Kidney (tissue), 14 donors: ENCODE results near the gene AMIGO2. TPM values are rescaled to one million over a fixed set of nuclear protein-coding genes. Genes with fewer than 3 reads are reported as not detected.

Source experiments
- DNase-seq, 5 donors: peaks; one replicate each; pipeline ENCODE4 v3.0.0-alpha.2; 2013 to 2020
- FAIRE-seq: peaks from 2 replicates; lab custom pipeline; 2012; peaks lifted over from hg19 to GRCh38; lab: Jason Lieb, UNC
- H3K27ac ChIP-seq, 2 donors: one replicate each; pipeline ENCODE4 v1.7.0; 2013; ENCODE audit warnings: low read depth in 2 of 2, low read length in 2 of 2, inconsistent platforms in 1 of 2
- H3K27me3 ChIP-seq: one replicate; pipeline ENCODE4 v1.7.1; 2013; ENCODE audit warnings: low read length, inconsistent platforms; ENCODE audit not compliant: control insufficient read depth, insufficient read depth
- H3K36me3 ChIP-seq, 3 donors: one replicate each; pipeline versions ENCODE4 v1.7.0 to v1.7.1; 2013; ENCODE audit warnings: low read length in 3 of 3, control low read depth in 1 of 3, inconsistent platforms in 1 of 3; ENCODE audit not compliant: insufficient read depth in 3 of 3, control insufficient read depth in 2 of 3
- H3K4me1 ChIP-seq, 3 donors: one replicate each; pipeline versions ENCODE4 v1.7.0 to v1.7.1; 2013; ENCODE audit warnings: low read length in 3 of 3, inconsistent platforms in 1 of 3, low read depth in 1 of 3; ENCODE audit not compliant: control insufficient read depth in 2 of 3, insufficient read depth in 2 of 3
- H3K4me3 ChIP-seq, 3 donors: one replicate each; pipeline versions ENCODE4 v1.7.0 to v1.8.1; 2013; ENCODE audit warnings: low read length in 3 of 3, control low read depth in 1 of 3, inconsistent platforms in 1 of 3
- H3K9ac ChIP-seq, 3 donors: one replicate each; pipeline versions ENCODE4 v1.7.0 to v1.7.1; 2013; ENCODE audit warnings: low read length in 3 of 3, control low read depth in 1 of 3, inconsistent platforms in 1 of 3
- H3K9me3 ChIP-seq, 3 donors: one replicate each; pipeline versions ENCODE4 v1.7.0 to v1.7.1; 2013; ENCODE audit warnings: low read length in 3 of 3, control low read depth in 1 of 3, inconsistent platforms in 1 of 3; ENCODE audit not compliant: control insufficient read depth in 2 of 3, insufficient read depth in 1 of 3
- intact Hi-C: fragments of 100-400 bp; cut with DNase I; formaldehyde crosslinking; loops from one replicate; pipeline ENCODE4 v1.11.1; 2022
- polyA plus RNA-seq: library from polyadenylated mRNA; stranded (reverse); fragments of 350-450 nt; fragmentation: Illumina TruSeq; extraction: RNeasy Lipid Tissue Mini Kit (QIAGEN cat#74804); gene quantifications from one replicate; pipeline ENCODE4 v1.2.3, GENCODE V29; 2014; ENCODE audit warnings: low read depth, low replicate concordance; ENCODE audit not compliant: insufficient read depth
- total RNA-seq: library from RNA; stranded (reverse); fragmentation: NEBNext Ultra II Directional; extraction: Animal tissue kit (Norgen Biotek cat#: 25700); gene quantifications from one replicate; pipeline ENCODE4 v1.2.1, GENCODE V29; 2021
- TF ChIP-seq, protein P1 (sequence below): IDR thresholded peaks from 3 replicates; pipeline ENCODE4 v1.5.1; 2012; ENCODE audit warnings: mild to moderate bottlenecking, moderate library complexity, borderline replicate concordance; ENCODE audit not compliant: insufficient read depth; ENCODE audit errors: extremely low read depth
- donor health status: control.
- donor health status: control.
- donor health status: control.
- donor health status: control.
- donor health status: control.
- donor health status: DM: yes; HTN: yes; CAD: no.
- donor health status: Normal renal cell carcinoma (clear cell type).

The AMIGO2 gene
- total and polyA plus RNA-seq, 2 donors from 2014 or later = 8.7 to 12.2 TPM

DNA sequence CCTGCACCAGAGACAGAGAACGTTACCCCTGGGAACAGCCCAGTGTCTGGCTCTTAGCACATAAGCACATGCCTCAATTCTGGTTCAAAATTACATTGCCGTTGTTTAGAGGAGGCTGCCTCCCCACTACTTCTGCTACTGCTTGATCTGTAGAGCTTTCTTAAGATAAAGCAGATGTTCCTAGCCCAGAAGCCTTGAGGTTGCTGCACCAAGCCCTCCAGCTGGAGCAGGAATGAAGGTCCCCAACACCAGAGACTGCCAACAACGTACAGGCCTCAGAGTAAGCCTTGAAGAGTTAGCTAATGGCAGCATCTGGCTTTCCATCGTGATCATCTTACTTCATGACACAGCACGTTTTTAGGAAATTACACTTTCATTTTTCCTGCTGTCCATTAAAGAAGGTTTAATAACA is 34.7 kb upstream of the AMIGO2 start:
- H3K27ac ChIP-seq = no peak overlapping the region
- H3K4me3 ChIP-seq = no peak overlapping the region
- no peaks in the 10 kb centered on the region for H3K4me1 ChIP-seq
- TF ChIP-seq, protein P1, sequence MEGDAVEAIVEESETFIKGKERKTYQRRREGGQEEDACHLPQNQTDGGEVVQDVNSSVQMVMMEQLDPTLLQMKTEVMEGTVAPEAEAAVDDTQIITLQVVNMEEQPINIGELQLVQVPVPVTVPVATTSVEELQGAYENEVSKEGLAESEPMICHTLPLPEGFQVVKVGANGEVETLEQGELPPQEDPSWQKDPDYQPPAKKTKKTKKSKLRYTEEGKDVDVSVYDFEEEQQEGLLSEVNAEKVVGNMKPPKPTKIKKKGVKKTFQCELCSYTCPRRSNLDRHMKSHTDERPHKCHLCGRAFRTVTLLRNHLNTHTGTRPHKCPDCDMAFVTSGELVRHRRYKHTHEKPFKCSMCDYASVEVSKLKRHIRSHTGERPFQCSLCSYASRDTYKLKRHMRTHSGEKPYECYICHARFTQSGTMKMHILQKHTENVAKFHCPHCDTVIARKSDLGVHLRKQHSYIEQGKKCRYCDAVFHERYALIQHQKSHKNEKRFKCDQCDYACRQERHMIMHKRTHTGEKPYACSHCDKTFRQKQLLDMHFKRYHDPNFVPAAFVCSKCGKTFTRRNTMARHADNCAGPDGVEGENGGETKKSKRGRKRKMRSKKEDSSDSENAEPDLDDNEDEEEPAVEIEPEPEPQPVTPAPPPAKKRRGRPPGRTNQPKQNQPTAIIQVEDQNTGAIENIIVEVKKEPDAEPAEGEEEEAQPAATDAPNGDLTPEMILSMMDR = no peak
- no peak overlapping the region for H3K9ac ChIP-seq
- no peaks in the 10 kb centered on the region for H3K36me3 ChIP-seq
- DNase-seq (no peak), FAIRE-seq (no peak)
- intact Hi-C loops = no loop called here
- no peaks in the 10 kb centered on the region for H3K9me3 ChIP-seq
- no peaks in the 10 kb centered on the region for H3K27me3 ChIP-seq

DNA sequence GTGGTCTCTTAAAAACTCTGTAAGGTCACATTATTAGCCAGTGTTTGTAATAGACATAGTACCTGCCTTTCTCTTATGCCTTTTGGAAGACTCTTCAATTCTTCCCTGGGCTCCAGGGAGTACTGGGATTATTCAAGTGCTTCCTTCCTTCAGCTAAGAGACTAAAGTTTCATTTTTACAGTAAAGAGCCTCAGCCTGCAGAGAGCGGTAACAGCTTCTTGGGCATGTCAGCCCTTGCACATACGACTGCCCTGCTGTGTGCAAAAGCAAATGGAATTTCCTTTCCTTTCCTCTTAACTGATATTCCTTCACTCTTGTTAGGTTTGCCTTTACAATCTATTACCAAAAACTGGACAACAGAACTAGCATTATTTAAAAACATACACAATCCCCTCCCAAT is 32.9 kb upstream of the AMIGO2 start:
- H3K27ac ChIP-seq = no peak overlapping the region
- DNase-seq = no peak
- intact Hi-C loops = no loop called here
- no peaks in the 10 kb centered on the region for H3K4me1 ChIP-seq
- H3K4me3 ChIP-seq = no peak overlapping the region
- TF ChIP-seq, protein P1 = no peak
- no peaks in the 10 kb centered on the region for H3K36me3 ChIP-seq
- no peak overlapping the region for H3K9ac ChIP-seq
- no peaks in the 10 kb centered on the region for H3K9me3 ChIP-seq
- no peak for FAIRE-seq
- no peaks in the 10 kb centered on the region for H3K27me3 ChIP-seq

DNA sequence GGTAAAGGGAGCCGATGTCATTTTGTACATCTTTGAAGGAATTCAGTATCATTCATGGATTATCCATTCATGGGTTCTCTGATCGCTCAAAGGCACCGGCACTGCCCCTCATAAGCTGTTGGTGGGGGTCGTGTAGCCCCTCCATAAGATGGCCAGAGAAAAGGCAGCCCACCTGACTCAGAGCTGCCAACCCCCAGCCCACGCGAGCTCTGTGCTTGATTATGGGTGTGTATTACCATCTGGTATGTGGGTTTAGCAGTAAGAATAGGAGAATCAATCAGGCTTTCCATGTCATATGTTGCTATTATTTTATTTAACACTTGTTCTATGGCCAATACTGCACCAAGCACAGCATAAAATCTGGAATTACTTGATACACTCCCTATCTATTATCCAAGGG is 32.1 kb upstream of the AMIGO2 start:
- DNase-seq (no peak), FAIRE-seq (no peak)
- H3K4me1 ChIP-seq = no peaks in the 10 kb centered on the region
- H3K9ac ChIP-seq = no peak overlapping the region
- no peak overlapping the region for H3K4me3 ChIP-seq
- H3K27ac ChIP-seq = no peak overlapping the region
- TF ChIP-seq, protein P1 = no peak
- intact Hi-C loops = no loop called here
- no peaks in the 10 kb centered on the region for H3K9me3 ChIP-seq
- H3K27me3 ChIP-seq = no peaks in the 10 kb centered on the region
- H3K36me3 ChIP-seq = no peaks in the 10 kb centered on the region

DNA sequence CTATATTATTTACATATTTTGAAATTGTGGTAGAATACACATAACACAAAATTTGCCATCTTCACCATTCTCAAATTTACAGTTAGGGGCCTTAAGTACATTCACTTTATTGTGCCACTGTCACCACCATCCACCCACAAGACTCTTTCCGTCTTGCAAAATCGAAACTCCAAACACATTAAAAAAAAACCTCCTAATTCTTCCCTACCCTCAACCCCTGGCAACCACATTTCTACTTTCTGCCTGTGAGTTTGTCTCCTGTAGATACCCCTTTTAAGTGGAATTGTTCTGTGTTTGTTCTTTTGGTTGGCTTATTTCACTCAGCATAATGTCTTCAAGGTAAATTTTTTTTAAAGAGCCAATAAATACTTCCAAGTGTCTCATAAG is 31.6 kb upstream of the AMIGO2 start:
- DNase-seq = no peak

More for the DNA sequence above, 31.6 kb upstream of the AMIGO2 start:
- no peak for FAIRE-seq
- no peak overlapping the region for H3K9ac ChIP-seq
- no peak overlapping the region for H3K4me3 ChIP-seq
- no peaks in the 10 kb centered on the region for H3K27me3 ChIP-seq
- TF ChIP-seq, protein P1 = no peak
- no peak overlapping the region for H3K27ac ChIP-seq
- H3K4me1 ChIP-seq = no peaks in the 10 kb centered on the region
- intact Hi-C loops = no loop called here
- no peaks in the 10 kb centered on the region for H3K36me3 ChIP-seq
- H3K9me3 ChIP-seq = no peaks in the 10 kb centered on the region
